Choroid plexus epithelial cell (primary cell): ENCODE results near the gene COL26A1.

Experiments used
- DNase-seq: peaks from one replicate; pipeline ENCODE4 v3.0.0-alpha.2; 2010; ENCODE audit warnings: low read depth
- H3K4me3 ChIP-seq: 2 replicates; pipeline ENCODE4 v1.5.1; 2011; ENCODE audit warnings: low read depth, mild to moderate bottlenecking, control low read depth, low read length, moderate library complexity
- CTCF ChIP-seq: conservative IDR thresholded peaks from 2 replicates; pipeline ENCODE4 v1.5.1; 2011; ENCODE audit warnings: low read depth, mild to moderate bottlenecking, control low read depth, inconsistent platforms, low read length, moderate library complexity

Gene COL26A1

GRCh38 chr7:101381549-101382111 is 19.0 kb downstream of the COL26A1 start:
- H3K4me3 ChIP-seq = no peak overlapping the region
- no peak for DNase-seq
- no peak for TF ChIP-seq CTCF

GRCh38 chr7:101382937-101383336 is 20.3 kb downstream of the COL26A1 start:
- no peak for TF ChIP-seq CTCF
- DNase-seq = no peak
- H3K4me3 ChIP-seq = no peak overlapping the region

GRCh38 chr7:101386177-101386557 is 23.5 kb downstream of the COL26A1 start:
- no peak for DNase-seq
- TF ChIP-seq CTCF = no peak
- no peak overlapping the region for H3K4me3 ChIP-seq

- DNase-seq = no peak
- no peak overlapping the region for H3K4me3 ChIP-seq
These were observed 24.0 kb downstream of the COL26A1 start for GRCh38 chr7:101386558-101387231.

GRCh38 chr7:101390901-101391301 is 28.2 kb downstream of the COL26A1 start:
- no peak overlapping the region for H3K4me3 ChIP-seq
- DNase-seq = peak; percentile 68
- TF ChIP-seq CTCF = no peak

More at GRCh38 chr7:101386558-101387231, 24.0 kb downstream of the COL26A1 start:
- no peak for TF ChIP-seq CTCF

GRCh38 chr7:101391991-101392390 is 29.3 kb downstream of the COL26A1 start:
- no peak for TF ChIP-seq CTCF
- no peak overlapping the region for H3K4me3 ChIP-seq
- DNase-seq = no peak

GRCh38 chr7:101393865-101394264 is 31.2 kb downstream of the COL26A1 start:
- DNase-seq = no peak
- no peak overlapping the region for H3K4me3 ChIP-seq
- no peak for TF ChIP-seq CTCF
